ENCODE data around the gene TMEM37.

GRCh38 chr2:119426801-119427395, 4.8 kb upstream of the TMEM37 start:
- no peak for TF ChIP-seq CTCF (IDR thresholded peaks at IDR 0.05)
- no peak for TF ChIP-seq POLR2A (IDR thresholded peaks at IDR 0.05)
- TF ChIP-seq EP300 (IDR thresholded peaks at IDR 0.05) = peak in 1 of 2 donors; percentile 64

Measured in tibial nerve (tissue), 4 donors.